NCI-H146 treated with DMSO at 0.1 percent for 48 hours (cell line): ENCODE data around the gene CTNNA3.

Source experiments
- DNase-seq: peaks from one replicate; lab custom pipeline; 2025; ENCODE audit not compliant: unreplicated experiment; lab: John Stamatoyannopoulos, UW

Gene CTNNA3

GRCh38 chr10:67141300-67141699, 554.7 kb downstream of the CTNNA3 start:
- DNase-seq = peak; percentile 40

GRCh38 chr10:67140641-67141040, 555.4 kb downstream of the CTNNA3 start:
- DNase-seq = no peak

- no peak for DNase-seq
Observed at GRCh38 chr10:67127441-67127840, 568.6 kb downstream of the CTNNA3 start.

- DNase-seq = no peak
Observed at GRCh38 chr10:67119651-67120050, 576.3 kb downstream of the CTNNA3 start.

GRCh38 chr10:67115972-67116371, 580.0 kb downstream of the CTNNA3 start:
- DNase-seq = peak; percentile 15

GRCh38 chr10:67114945-67115344, 581.0 kb downstream of the CTNNA3 start:
- peak; percentile 71 for DNase-seq

- no peak for DNase-seq
Observed at GRCh38 chr10:67112765-67113164, 583.2 kb downstream of the CTNNA3 start.

- no peak for DNase-seq
Observed at GRCh38 chr10:67110286-67110685, 585.7 kb downstream of the CTNNA3 start.

- DNase-seq = no peak
Observed at GRCh38 chr10:67107670-67108069, 588.3 kb downstream of the CTNNA3 start.

GRCh38 chr10:67100951-67101350, 595.0 kb downstream of the CTNNA3 start:
- DNase-seq = no peak

GRCh38 chr10:67098461-67098860, 597.5 kb downstream of the CTNNA3 start:
- no peak for DNase-seq

GRCh38 chr10:67095531-67095930, 600.5 kb downstream of the CTNNA3 start:
- DNase-seq = no peak

- DNase-seq = no peak
Observed at GRCh38 chr10:67088036-67088435, 608.0 kb downstream of the CTNNA3 start.

- DNase-seq = no peak
Observed at GRCh38 chr10:67087135-67087425, 608.9 kb downstream of the CTNNA3 start.

GRCh38 chr10:67086327-67087134, 609.5 kb downstream of the CTNNA3 start:
- no peak for DNase-seq

- no peak for DNase-seq
Observed at GRCh38 chr10:67079126-67079525, 616.9 kb downstream of the CTNNA3 start.

- no peak for DNase-seq
Observed at GRCh38 chr10:67077376-67077775, 618.6 kb downstream of the CTNNA3 start.

- DNase-seq = no peak
Observed at GRCh38 chr10:67076144-67076543, 619.9 kb downstream of the CTNNA3 start.

- DNase-seq = no peak
Observed at GRCh38 chr10:67075491-67075971, 620.5 kb downstream of the CTNNA3 start.

GRCh38 chr10:67072654-67073053, 623.3 kb downstream of the CTNNA3 start:
- DNase-seq = no peak

- DNase-seq = no peak
Observed at GRCh38 chr10:67050415-67050814, 645.6 kb downstream of the CTNNA3 start.

- no peak for DNase-seq
Observed at GRCh38 chr10:67049988-67050387, 646.0 kb downstream of the CTNNA3 start.

- no peak for DNase-seq
Observed at GRCh38 chr10:67046507-67046906, 649.5 kb downstream of the CTNNA3 start.
